B cell (primary cell): Measurements from ENCODE around the gene KIAA0825. TPM values are rescaled to one million over a fixed set of nuclear protein-coding genes. Genes with fewer than 3 reads are reported as not detected.

ENCODE experiments used
- ATAC-seq: fragments of 200-7000 bp; cut with Tn5 transposase; one replicate; pipeline ENCODE4 v1.10.0; 2021; ENCODE audit warnings: low read depth, mild to moderate bottlenecking, moderate number of reproducible peaks, moderate library complexity
- CTCF ChIA-PET: fragments of 350-600 bp; sonication (Branson Sonifier 250); formaldehyde crosslinking; loops from one replicate; lab custom pipeline; 2021; ENCODE audit warnings: antibody characterized with exemption, inconsistent platforms; lab: Charles Lee
- POLR2A ChIA-PET: fragments of 350-600 bp; sonication (Branson Sonifier 250); formaldehyde crosslinking; loops from one replicate; lab custom pipeline; 2021; ENCODE audit warnings: antibody characterized with exemption; lab: Charles Lee
- DNase-seq: peaks from one replicate; pipeline ENCODE4 v3.0.0; 2013
- H2AFZ ChIP-seq: 2 replicates; pipeline ENCODE4 v1.6.1; 2012; ENCODE audit warnings: mild to moderate bottlenecking, low read depth, low read length; ENCODE audit not compliant: insufficient read depth, poor library complexity, severe bottlenecking
- H3K27ac ChIP-seq, 2 donors: 1 replicate in 1 of 2; 2 replicates in 1 of 2; pipeline ENCODE4 v1.5.1; 2012 to 2013; ENCODE audit warnings: low read length in 2 of 2, mild to moderate bottlenecking in 2 of 2, moderate library complexity in 1 of 2
- H3K27me3 ChIP-seq, 4 experiments: fragments of 200-600 bp in 1 of 4; sonication (generic) in 1 of 4; replicated peaks in 1 of 4; 1 replicate in 2 of 4; 2 replicates in 2 of 4; pipeline versions ENCODE4 v1.6.1 to v1.7.0; 2013 to 2016; ENCODE audit warnings: low read length in 3 of 4, mild to moderate bottlenecking in 2 of 4, mixed read lengths in 1 of 4, moderate library complexity in 1 of 4; ENCODE audit not compliant: insufficient read depth in 4 of 4, control insufficient read depth in 3 of 4; ENCODE audit errors: control extremely low read depth in 1 of 4
- H3K36me3 ChIP-seq, 2 experiments: replicated peaks in 1 of 2; 1 replicate in 1 of 2; 2 replicates in 1 of 2; pipeline versions ENCODE4 v1.6.1 to v1.7.1; 2013; ENCODE audit warnings: low read length in 1 of 2; ENCODE audit not compliant: insufficient read depth in 2 of 2, control insufficient read depth in 1 of 2; ENCODE audit errors: control extremely low read depth in 1 of 2, extremely low read depth in 1 of 2
- H3K4me1 ChIP-seq, 2 donors: fragments of 200-600 bp in 1 of 2; sonication (generic) in 1 of 2; 1 replicate in 1 of 2; 2 replicates in 1 of 2; pipeline versions ENCODE4 v1.5.1 to v1.6.1; 2013 to 2017; ENCODE audit warnings: low read length in 2 of 2; ENCODE audit not compliant: control insufficient read depth in 2 of 2, insufficient read depth in 2 of 2
- H3K4me2 ChIP-seq: replicated peaks from 2 replicates; pipeline ENCODE3; 2012; ENCODE audit warnings: mild to moderate bottlenecking, low read depth, low read length; ENCODE audit not compliant: poor library complexity, severe bottlenecking
- H3K4me3 ChIP-seq, 5 experiments: fragments of 200-600 bp in 1 of 5; sonication (generic) in 1 of 5; 1 replicate in 3 of 5; 2 replicates in 2 of 5; pipeline versions ENCODE4 v1.5.1 to v1.7.0; 2011 to 2016; ENCODE audit warnings: low read length in 4 of 5, mild to moderate bottlenecking in 4 of 5, low read depth in 2 of 5, control low read depth in 1 of 5, moderate library complexity in 1 of 5; ENCODE audit not compliant: insufficient read depth in 1 of 5; ENCODE audit errors: control extremely low read depth in 1 of 5, extremely low read depth in 1 of 5
- H3K79me2 ChIP-seq: fragments of 200-600 bp; sonication (generic); one replicate; pipeline ENCODE4 v1.6.0; 2016; ENCODE audit warnings: low read length; ENCODE audit not compliant: control insufficient read depth, insufficient read depth
- H3K9ac ChIP-seq: fragments of 200-600 bp; sonication (generic); 2 replicates; pipeline ENCODE4 v1.6.1; 2017; ENCODE audit warnings: mild to moderate bottlenecking, low read length, moderate library complexity
- H3K9me3 ChIP-seq, 3 donors: one replicate each; pipeline versions ENCODE4 v1.6.1 to v1.7.1; 2013; ENCODE audit warnings: low read length in 2 of 3; ENCODE audit not compliant: control insufficient read depth in 2 of 3, insufficient read depth in 1 of 3; ENCODE audit errors: control extremely low read depth in 1 of 3
- H4K20me1 ChIP-seq: 2 replicates; pipeline ENCODE4 v1.6.0; 2012; ENCODE audit warnings: mild to moderate bottlenecking, low read length; ENCODE audit not compliant: insufficient read depth, control insufficient read depth, poor library complexity, severe bottlenecking
- H3K27ac Mint-ChIP-seq: one replicate; pipeline ENCODE4 v1.8.0; 2021; ENCODE audit warnings: mixed read lengths
- H3K27me3 Mint-ChIP-seq: one replicate; pipeline ENCODE4 v1.8.0; 2021; ENCODE audit warnings: mixed read lengths
- H3K4me1 Mint-ChIP-seq: one replicate; pipeline ENCODE4 v1.8.0; 2021; ENCODE audit warnings: mixed read lengths
- H3K4me3 Mint-ChIP-seq: one replicate; pipeline ENCODE4 v1.8.0; 2021; ENCODE audit warnings: mixed read lengths
- H3K9me3 Mint-ChIP-seq: one replicate; pipeline ENCODE4 v1.8.0; 2022; ENCODE audit warnings: mixed read lengths; ENCODE audit not compliant: insufficient read depth
- CTCF ChIP-seq: fragments of 200-600 bp; IDR thresholded peaks from one replicate; pipeline ENCODE4 v1.8.0; 2022; ENCODE audit warnings: antibody characterized with exemption, mild to moderate bottlenecking
- EZH2 ChIP-seq: IDR thresholded peaks from 2 replicates; pipeline ENCODE4 v1.6.1; 2012; ENCODE audit warnings: borderline replicate concordance, low read depth, mild to moderate bottlenecking, moderate library complexity, low read length; ENCODE audit not compliant: insufficient read depth, poor library complexity, severe bottlenecking
- WGBS: methylation state at CpG from one replicate; pipeline ENCODE4 v1.1.5; 2013; ENCODE audit warnings: missing lambda C conversion rate; ENCODE audit not compliant: insufficient coverage; 5-methylcytosine and 5-hydroxymethylcytosine counted together
- intact Hi-C: fragments of 100-400 bp; cut with micrococcal nuclease; formaldehyde crosslinking; loops from one replicate; pipeline ENCODE4 v1.10.0; 2022
- polyA plus RNA-seq: library from polyadenylated mRNA; depleted of rRNA; stranded (reverse); fragments of >200 nt; gene quantifications from 2 replicates; pipeline ENCODE4 v1.2.3, GENCODE V29; 2012
- total RNA-seq, 2 donors: library from RNA; stranded (reverse); fragments of 120-200 nt in 1 of 2; gene quantifications; 1 replicate in 1 of 2; 2 replicates in 1 of 2; pipeline versions ENCODE4 v1.2.3 to v1.2.4, GENCODE V29; 2013 to 2022

Gene KIAA0825
- total and polyA plus RNA-seq, 2 donors (not counting 1 experiment from before 2014, with no cell fraction given), result 0.43 to 2.7 TPM

GRCh38 chr5:94469894-94470329 is 148.5 kb downstream of the KIAA0825 start:
- Mint-ChIP-seq H3K4me1 (no peaks in the 10 kb centered on the region), H3K9me3 (no peaks in the 10 kb centered on the region), H3K27me3 (no peaks in the 10 kb centered on the region), H3K27ac (no peak overlapping the region), H3K4me3 (no peak overlapping the region)
- intact Hi-C loops, result no loop called here
- no peak for DNase-seq
- Histone ChIP-seq H4K20me1 (no peaks in the 10 kb centered on the region), H3K4me1 (no peaks in the 10 kb centered on the region), H3K36me3 (no peaks in the 10 kb centered on the region), H3K9me3 (no peaks in the 10 kb centered on the region), H2AFZ (no peak overlapping the region), H3K9ac (no peak overlapping the region), H3K27ac (no peak overlapping the region), H3K27me3 (no peaks in the 10 kb centered on the region), H3K79me2 (no peaks in the 10 kb centered on the region), H3K4me2 (no peak overlapping the region), H3K4me3 (no peak overlapping the region)
- TF ChIP-seq EZH2, result no peak
- TF ChIP-seq CTCF, result no peak
- ATAC-seq, result no peak
- ChIA-PET POLR2A (no interaction called here), CTCF (no interaction called here)
- no CpG with 5 or more reads among the region's 5 CpGs for WGBS

GRCh38 chr5:94467954-94468930 is 150.2 kb downstream of the KIAA0825 start:
- Histone ChIP-seq H3K4me1 (no peaks in the 10 kb centered on the region), H3K4me3 (no peak overlapping the region), H3K79me2 (no peaks in the 10 kb centered on the region), H3K27me3 (no peaks in the 10 kb centered on the region), H3K36me3 (no peaks in the 10 kb centered on the region), H3K4me2 (no peak overlapping the region), H3K27ac (no peak overlapping the region), H2AFZ (no peak overlapping the region), H3K9ac (no peak overlapping the region), H3K9me3 (no peaks in the 10 kb centered on the region), H4K20me1 (no peaks in the 10 kb centered on the region)
- no peaks in the 10 kb centered on the region for H3K9me3 Mint-ChIP-seq
- TF ChIP-seq CTCF (no peak), EZH2 (no peak)
- POLR2A ChIA-PET, result no interaction called here
- WGBS, result no CpG with 5 or more reads among the region's 5 CpGs
- H3K4me1 Mint-ChIP-seq, result no peaks in the 10 kb centered on the region
- CTCF ChIA-PET, result no interaction called here
- no peaks in the 10 kb centered on the region for H3K27me3 Mint-ChIP-seq
- DNase-seq, result no peak
- H3K4me3 Mint-ChIP-seq, result no peak overlapping the region
- no peak for ATAC-seq
- intact Hi-C loops, result no loop called here
- no peak overlapping the region for H3K27ac Mint-ChIP-seq
